ENCODE measurements around the gene ABRACL.

ABRACL gene

GRCh38 chr6:139051396-139052060, 23.0 kb downstream of the ABRACL start:
- no peak for FAIRE-seq
- no peak for DNase-seq (ENCODE audit: insufficient read length, low spot score)

GRCh38 chr6:139053382-139053781, 24.8 kb downstream of the ABRACL start:
- DNase-seq (ENCODE audit: insufficient read length, low spot score) (no peak), FAIRE-seq (no peak)

DNA sequence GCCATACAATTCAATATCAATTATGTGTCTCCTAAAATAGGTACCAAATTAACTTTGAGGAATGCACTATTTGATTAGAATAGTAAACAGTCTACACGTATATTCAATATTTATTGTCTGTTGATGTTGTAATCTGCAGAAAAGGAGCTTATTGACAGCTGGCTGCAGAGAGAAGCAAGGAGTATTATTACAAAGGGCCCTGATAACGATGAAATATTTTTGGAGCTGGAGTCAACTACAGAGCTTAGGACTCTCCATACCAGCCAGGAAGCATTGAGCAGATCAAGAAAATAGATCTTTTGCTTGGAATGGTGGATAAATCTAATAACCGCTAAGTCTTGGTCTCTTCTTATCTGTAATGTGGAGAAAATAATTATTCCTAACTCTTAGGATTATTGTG, 25.5 kb downstream of the ABRACL start:
- DNase-seq (ENCODE audit: insufficient read length, low spot score): no peak
- no peak for FAIRE-seq

GRCh38 chr6:139055709-139056108, 27.2 kb downstream of the ABRACL start:
- DNase-seq (ENCODE audit: insufficient read length, low spot score) (no peak), FAIRE-seq (no peak)

- DNase-seq (ENCODE audit: insufficient read length, low spot score): no peak
- FAIRE-seq: no peak
Measured at GRCh38 chr6:139058029-139058428, 29.5 kb downstream of the ABRACL start.

- DNase-seq (ENCODE audit: insufficient read length, low spot score) (no peak), FAIRE-seq (no peak)
Measured at GRCh38 chr6:139060332-139060731, 31.8 kb downstream of the ABRACL start.

GRCh38 chr6:139062932-139063646, 34.5 kb downstream of the ABRACL start:
- no peak for DNase-seq (ENCODE audit: insufficient read length, low spot score)
- FAIRE-seq: no peak

DNA sequence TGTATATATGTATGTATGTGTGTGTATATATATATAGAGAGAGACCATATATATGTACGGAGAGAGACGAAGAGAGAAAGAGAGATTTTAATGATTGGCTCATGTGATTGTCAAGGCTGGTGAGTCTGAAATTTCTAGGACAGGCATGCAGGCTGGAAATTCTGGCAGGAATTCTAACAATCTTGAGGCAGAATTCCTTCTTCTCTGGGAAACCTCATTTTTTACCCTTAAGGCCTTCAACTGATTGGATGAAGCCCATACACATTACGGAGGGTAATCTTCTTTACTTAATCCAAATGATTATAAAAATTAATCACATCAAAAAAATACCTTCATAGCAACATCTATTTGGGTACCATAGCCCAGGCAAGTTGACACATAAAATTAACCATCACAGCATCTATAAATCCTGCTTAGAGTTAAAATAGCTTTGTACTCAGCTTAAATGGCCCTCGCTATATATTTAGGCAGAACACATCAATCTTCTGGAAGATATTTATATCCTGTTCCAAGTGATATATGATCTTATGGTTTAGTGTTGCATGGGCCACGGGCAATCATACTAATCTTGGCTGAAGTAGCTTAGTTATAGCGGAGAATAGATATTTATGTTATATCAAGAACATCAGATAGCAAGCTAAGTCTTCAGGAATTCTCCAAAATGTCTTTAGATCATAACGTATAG, 36.6 kb downstream of the ABRACL start:
- no peak for FAIRE-seq

GRCh38 chr6:139066080-139066479, 37.5 kb downstream of the ABRACL start:
- FAIRE-seq (no peak), DNase-seq (ENCODE audit: insufficient read length, low spot score) (no peak)

More for the DNA sequence above, 36.6 kb downstream of the ABRACL start:
- DNase-seq (ENCODE audit: insufficient read length, low spot score): no peak

GRCh38 chr6:139068846-139069245, 40.3 kb downstream of the ABRACL start:
- FAIRE-seq (no peak), DNase-seq (ENCODE audit: insufficient read length, low spot score) (no peak)

GRCh38 chr6:139073118-139073517, 44.6 kb downstream of the ABRACL start:
- no peak for FAIRE-seq
- no peak for DNase-seq (ENCODE audit: insufficient read length, low spot score)

- no peak for FAIRE-seq
Measured at GRCh38 chr6:139079018-139079417, 50.5 kb downstream of the ABRACL start.

DNA sequence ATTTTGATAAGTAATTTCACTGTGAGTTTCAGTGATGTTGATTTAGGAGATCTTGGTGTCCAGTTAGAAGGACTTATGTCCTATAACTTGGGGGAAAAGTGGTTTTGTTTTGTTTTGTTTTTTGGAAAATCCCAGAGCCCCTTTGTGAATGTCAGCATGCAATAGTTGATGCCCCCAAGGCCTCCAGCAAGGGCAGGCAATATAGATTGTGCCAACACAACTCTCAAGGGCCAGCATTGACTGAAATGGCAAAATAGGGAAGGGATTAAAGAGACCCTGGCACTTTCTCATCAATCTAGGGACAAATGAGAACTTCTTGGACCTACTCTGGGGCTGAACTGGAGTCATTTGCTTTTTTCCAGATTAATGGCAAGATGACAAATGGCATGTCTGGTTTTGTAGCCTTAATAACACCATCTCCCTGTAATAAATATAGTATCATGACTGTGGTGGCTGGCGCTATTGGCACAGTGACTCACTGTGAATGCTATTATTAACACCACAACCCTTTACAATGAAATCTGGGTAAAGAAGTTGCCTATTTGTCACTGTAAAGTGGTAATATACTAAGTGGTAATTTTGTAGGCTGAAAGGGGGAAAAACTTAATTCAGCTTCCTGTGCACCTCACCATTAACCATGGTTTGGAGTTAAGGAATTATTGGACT, 51.8 kb downstream of the ABRACL start:
- FAIRE-seq (no peak), DNase-seq (ENCODE audit: insufficient read length, low spot score) (no peak)

More at GRCh38 chr6:139079018-139079417, 50.5 kb downstream of the ABRACL start:
- DNase-seq (ENCODE audit: insufficient read length, low spot score): no peak

- no peak for DNase-seq (ENCODE audit: insufficient read length, low spot score)
- no peak for FAIRE-seq
Measured at GRCh38 chr6:139081471-139081870, 52.9 kb downstream of the ABRACL start.

- DNase-seq (ENCODE audit: insufficient read length, low spot score) (no peak), FAIRE-seq (no peak)
Measured at GRCh38 chr6:139082370-139082769, 53.8 kb downstream of the ABRACL start.

DNA sequence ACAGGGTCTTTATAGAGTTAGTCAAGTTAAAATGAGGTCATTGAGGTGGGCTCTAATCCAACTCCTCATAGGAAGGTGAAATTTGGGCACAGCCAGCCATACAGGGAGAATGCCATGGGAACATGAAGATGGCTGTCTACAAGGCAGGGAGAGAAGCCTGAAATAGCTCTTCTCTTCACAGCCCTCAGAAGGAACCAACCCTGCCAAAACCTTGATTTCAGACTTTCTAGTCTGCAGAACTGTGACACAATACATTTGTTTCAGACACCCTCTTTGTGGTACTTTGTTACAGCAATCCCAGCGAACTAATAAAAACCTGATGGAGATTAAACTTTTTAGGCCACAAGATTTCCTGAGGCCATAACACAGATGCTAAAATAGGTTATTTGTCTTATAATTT, 63.3 kb downstream of the ABRACL start:
- DNase-seq (ENCODE audit: insufficient read length, low spot score): no peak
- FAIRE-seq: no peak
